K562 (cell line): ENCODE data around the gene UTP15. TPM values are rescaled to one million over a fixed set of nuclear protein-coding genes. Genes with fewer than 3 reads are reported as not detected.

Experiments used
- ATAC-seq: fragments of 200-7000 bp; cut with Tn5 transposase; 3 replicates; pipeline ENCODE4 v1.9.1; 2020; ENCODE audit warnings: moderate library complexity
- BruUV-seq: library from RNA; stranded (reverse); fragments of 400-500 nt; replicated peaks from 2 replicates; lab custom pipeline; 2021; lab: Mats Ljungman, UMichigan
- CTCF ChIA-PET: fragments of 300-600 bp; formaldehyde crosslinking; extraction: SDS; loops from one replicate; lab custom pipeline; 2021; ENCODE audit warnings: low intra/inter-chr PET ratio; lab: Yijun Ruan, JAX
- POLR2A ChIA-PET: fragments of 300-600, 350-650 bp; sonication (Branson Sonifier 250); formaldehyde crosslinking; extraction: SDS; loops from one replicate; lab custom pipeline; 2021; ENCODE audit warnings: antibody characterized with exemption, inconsistent platforms; lab: Yijun Ruan, JAX
- DNase-seq, 4 experiments: peaks; one replicate each; pipeline versions ENCODE4 v3.0.0 to v3.0.0-alpha.2; 2011 to 2018; ENCODE audit warnings: low spot score in 3 of 4, mixed read lengths in 3 of 4; ENCODE audit errors: extremely low read depth in 1 of 4
- FAIRE-seq: peaks from 2 replicates; lab custom pipeline; 2011; peaks lifted over from hg19 to GRCh38; lab: Jason Lieb, UNC
- H2AFZ ChIP-seq: 2 replicates; pipeline ENCODE4 v1.6.0; 2011; ENCODE audit warnings: low read depth, low read length, control low read depth, inconsistent platforms
- H3K27ac ChIP-seq: fragments of 200-600 bp; 3 replicates; pipeline ENCODE4 v1.8.0; 2011; ENCODE audit warnings: low read depth, mild to moderate bottlenecking, control low read depth, inconsistent platforms, low read length, moderate library complexity, mixed read lengths; ENCODE audit errors: extremely low read depth
- H3K27me3 ChIP-seq, 2 experiments: fragments of 300-600 bp in 1 of 2; 2 replicates in 1 of 2; 3 replicates in 1 of 2; pipeline versions ENCODE4 v1.6.0 to v1.8.0; 2011; ENCODE audit warnings: inconsistent platforms in 2 of 2, low read length in 2 of 2, mild to moderate bottlenecking in 1 of 2, mixed read lengths in 1 of 2, moderate library complexity in 1 of 2; ENCODE audit not compliant: control insufficient read depth in 2 of 2, insufficient read depth in 2 of 2
- H3K36me3 ChIP-seq: fragments of 300-600 bp; 3 replicates; pipeline ENCODE4 v1.8.0; 2011; ENCODE audit warnings: mild to moderate bottlenecking, low read length, inconsistent platforms; ENCODE audit not compliant: control insufficient read depth, insufficient read depth
- H3K4me1 ChIP-seq, 2 experiments: fragments of 200-600 bp in 1 of 2; replicated peaks in 1 of 2; 2 replicates in 1 of 2; 3 replicates in 1 of 2; pipeline versions ENCODE4 v1.5.1 to v1.8.0; 2011; ENCODE audit warnings: inconsistent platforms in 2 of 2, low read length in 2 of 2, mild to moderate bottlenecking in 1 of 2, mixed read lengths in 1 of 2, moderate library complexity in 1 of 2; ENCODE audit not compliant: control insufficient read depth in 2 of 2, insufficient read depth in 2 of 2
- H3K4me2 ChIP-seq: 2 replicates; pipeline ENCODE4 v1.6.1; 2011; ENCODE audit warnings: low read length, control low read depth, inconsistent platforms, mixed read lengths; ENCODE audit not compliant: insufficient read depth
- H3K4me3 ChIP-seq: fragments of 200-600 bp; sonication (generic), shearing (Covaris generic); 2 replicates; pipeline ENCODE4 v1.5.1; 2016; ENCODE audit warnings: control low read depth, inconsistent platforms
- H3K79me2 ChIP-seq: fragments of 200-600 bp; 3 replicates; pipeline ENCODE4 v1.8.0; 2011; ENCODE audit warnings: low read length, inconsistent platforms; ENCODE audit not compliant: control insufficient read depth, insufficient read depth
- H3K9ac ChIP-seq, 2 experiments: 2 replicates each; pipeline versions ENCODE4 v1.6.0 to v1.6.1; 2011; ENCODE audit warnings: low read depth in 2 of 2, low read length in 2 of 2, control low read depth in 1 of 2, inconsistent platforms in 1 of 2, mild to moderate bottlenecking in 1 of 2, mixed read lengths in 1 of 2; ENCODE audit not compliant: insufficient read depth in 1 of 2
- H3K9me1 ChIP-seq: one replicate; pipeline ENCODE4 v1.6.0; 2011; ENCODE audit warnings: inconsistent platforms, mild to moderate bottlenecking, low read length, moderate library complexity; ENCODE audit not compliant: control insufficient read depth, insufficient read depth
- H3K9me3 ChIP-seq: replicated peaks from 2 replicates; pipeline ENCODE4 v1.5.1; 2011; ENCODE audit warnings: low read depth, low read length, inconsistent platforms; ENCODE audit not compliant: control insufficient read depth, insufficient read depth
- H4K20me1 ChIP-seq: replicated peaks from 2 replicates; pipeline ENCODE4 v1.6.1; 2011; ENCODE audit warnings: low read length, inconsistent platforms, mixed read lengths; ENCODE audit not compliant: control insufficient read depth, insufficient read depth
- CHD1 ChIP-seq: fragments of 200-600 bp; sonication (generic); IDR thresholded peaks from one replicate; pipeline ENCODE4 v1.6.1; 2012; ENCODE audit warnings: mild to moderate bottlenecking, moderate library complexity, low read length, inconsistent platforms
- MAFF ChIP-seq: IDR thresholded peaks from 2 replicates; pipeline ENCODE4 v1.6.1; 2012; ENCODE audit warnings: low read length, improper control_type of control experiment
- NCOR1 ChIP-seq: fragments of 450-650 bp; IDR thresholded peaks from 2 replicates; pipeline ENCODE4 v1.6.1; 2016; ENCODE audit warnings: mild to moderate bottlenecking, moderate library complexity
- SMARCB1 ChIP-seq: IDR thresholded peaks from 2 replicates; pipeline ENCODE4 v1.6.1; 2011; ENCODE audit warnings: improper control_type of control experiment, low read depth; ENCODE audit not compliant: insufficient read length
- WGBS: fragments of 100-300 bp; shearing (Covaris generic); methylation state at CpG from one replicate; pipeline ENCODE4 v1.1.6; 2016; ENCODE audit warnings: low coverage, mixed read lengths; ENCODE audit not compliant: insufficient coverage; ENCODE audit errors: missing lambda C conversion rate; 5-methylcytosine and 5-hydroxymethylcytosine counted together
- in situ Hi-C: fragments of 300-500 bp; cut with MboI; formaldehyde crosslinking; loops from 4 replicates; pipeline ENCODE4 v1.15.0; 2018; ENCODE audit warnings: inconsistent platforms, mixed read lengths
- intact Hi-C: fragments of 100-400 bp; cut with micrococcal nuclease; formaldehyde crosslinking; loops from 2 replicates; pipeline ENCODE4 v1.14.2; 2022
- polyA plus RNA-seq, 8 experiments: library from polyadenylated mRNA; depleted of rRNA in 4 of 8; stranded (reverse) in 5 of 8; unstranded in 3 of 8; fragments of >200 nt; fragmentation: Nextera tagmentation in 2 of 8; fragmentation: Illumina TruSeq in 1 of 8; extraction: Ambion mirVana in 2 of 8; extraction: Trizol in 1 of 8; gene quantifications; 2 replicates each; pipeline versions ENCODE4 v1.2.1 to v1.2.3, GENCODE V29; 2011 to 2014; ENCODE audit warnings: inconsistent platforms in 1 of 8, missing spikeins in 1 of 8
- total RNA-seq, 7 experiments: library from RNA; depleted of rRNA in 6 of 7; stranded (reverse); fragments of >200 nt in 6 of 7; fragmentation: Illumina TruSeq in 2 of 7; extraction: Trizol in 2 of 7; gene quantifications; 2 replicates each; pipeline versions ENCODE4 v1.2.1 to v1.2.3, GENCODE V29; 2011 to 2021; ENCODE audit warnings: low replicate concordance in 1 of 7

UTP15 gene
- total and polyA plus RNA-seq, 9 of the 15 experiments (the other 6 are each of a cell fraction or from before 2014, with no cell fraction given): 28.1 to 49.3 (median 37.0) TPM

DNA sequence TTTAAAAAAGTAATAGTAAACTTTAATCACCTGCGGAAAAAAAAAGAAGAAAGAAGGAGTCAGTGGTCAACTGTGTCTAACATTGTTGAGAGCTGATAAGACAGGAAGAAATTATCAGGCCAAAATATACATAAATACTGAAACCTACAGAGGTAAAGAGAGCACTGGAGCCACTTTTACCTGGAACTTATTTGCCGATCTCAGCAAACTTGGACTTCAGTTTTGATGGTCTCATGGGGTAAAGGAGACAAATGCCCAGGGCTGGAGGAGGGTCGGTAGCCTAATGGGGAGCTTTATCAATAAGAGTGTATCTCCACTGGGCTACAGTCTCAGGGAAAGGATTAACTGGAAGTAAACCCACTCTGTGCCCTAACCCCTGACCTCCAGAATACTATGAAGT lies 33.8 kb downstream of the UTP15 start:
- in situ Hi-C loops: no loop called here

GRCh38 chr5:73603998-73604397 lies 38.5 kb downstream of the UTP15 start:
- CTCF ChIA-PET: no interaction called here
- Histone ChIP-seq H3K36me3 (no peaks in the 10 kb centered on the region), H2AFZ (peak overlapping the region; percentile 42), H3K4me2 (no peak overlapping the region), H3K4me3 (no peak overlapping the region), H3K79me2 (no peaks in the 10 kb centered on the region), H3K27ac (no peak overlapping the region), H3K9ac (no peak overlapping the region), H3K9me1 (no peaks in the 10 kb centered on the region), H3K9me3 (no peaks in the 10 kb centered on the region), H3K27me3 (no peaks in the 10 kb centered on the region), H3K4me1 (no peaks in the 10 kb centered on the region), H4K20me1 (no peaks in the 10 kb centered on the region)
- DNase-seq: no peak
- intact Hi-C loops: no loop called here
- BruUV-seq: no TSS peak
- FAIRE-seq: no peak
- WGBS: 3% methylated on average over 5 of the region's 5 CpGs
- TF ChIP-seq NCOR1 (no peak), SMARCB1 (no peak)
- ATAC-seq: no peak
- in situ Hi-C loops: no loop called here
- POLR2A ChIA-PET: no interaction called here

More for the DNA sequence above, 33.8 kb downstream of the UTP15 start:
- 3% methylated on average over 3 of the region's 3 CpGs for WGBS
- BruUV-seq: no TSS peak
- H3K9ac ChIP-seq: no peak overlapping the region
- H3K27ac ChIP-seq: no peak overlapping the region
- H3K4me1 ChIP-seq: no peaks in the 10 kb centered on the region
- intact Hi-C loops: no loop called here
- H3K79me2 ChIP-seq: no peaks in the 10 kb centered on the region
- CTCF ChIA-PET: no interaction called here
- FAIRE-seq (no peak), DNase-seq (no peak), ATAC-seq (no peak)
- no peak overlapping the region for H3K4me3 ChIP-seq
- no peaks in the 10 kb centered on the region for H3K9me1 ChIP-seq
- H3K36me3 ChIP-seq: no peaks in the 10 kb centered on the region
- H3K4me2 ChIP-seq: no peak overlapping the region
- no peaks in the 10 kb centered on the region for H3K9me3 ChIP-seq
- no peak overlapping the region for H2AFZ ChIP-seq
- no peaks in the 10 kb centered on the region for H4K20me1 ChIP-seq
- H3K27me3 ChIP-seq: no peaks in the 10 kb centered on the region
- POLR2A ChIA-PET: no interaction called here
- TF ChIP-seq MAFF: peak; percentile 18; the same call in 1 of the 2 replicates
- no peak for TF ChIP-seq CHD1
- TF ChIP-seq, all 486 proteins: peak for 1
